Cortex of kidney (tissue), 1 donor: ENCODE results near the gene SMIM26.

Experiments used
- DNase-seq: peaks from one replicate; lab custom pipeline; 2025; lab: John Stamatoyannopoulos, UW

SMIM26 gene

GRCh38 chr20:18580012-18580411 lies 12.8 kb downstream of the SMIM26 start:
- no peak for DNase-seq

- no peak for DNase-seq
Observed at GRCh38 chr20:18585134-18585533, 17.9 kb downstream of the SMIM26 start.

GRCh38 chr20:18587665-18588573 lies 20.7 kb downstream of the SMIM26 start, which contains the start of gene DTD1:
DTD1 (plus strand) TSS chr20:18588054; CDS start chr20:18588073, 19 bp downstream.
- DNase-seq = no peak

- DNase-seq = no peak
Observed at GRCh38 chr20:18588574-18588933, 21.3 kb downstream of the SMIM26 start.

- DNase-seq = no peak
Observed at GRCh38 chr20:18589941-18590674, 22.9 kb downstream of the SMIM26 start.

- no peak for DNase-seq
Observed at GRCh38 chr20:18596270-18596669, 29.0 kb downstream of the SMIM26 start.

GRCh38 chr20:18609741-18610140 lies 42.5 kb downstream of the SMIM26 start:
- DNase-seq = no peak

- DNase-seq = no peak
Observed at GRCh38 chr20:18611492-18611891, 44.3 kb downstream of the SMIM26 start.

- DNase-seq = no peak
Observed at GRCh38 chr20:18613553-18613952, 46.3 kb downstream of the SMIM26 start.

GRCh38 chr20:18614244-18614643 lies 47.0 kb downstream of the SMIM26 start:
- no peak for DNase-seq

- DNase-seq = no peak
Observed at GRCh38 chr20:18615020-18615650, 47.9 kb downstream of the SMIM26 start.
